Colonic mucosa (tissue), 4 donors: ENCODE measurements around the gene TADA3. TPM values are rescaled to one million over a fixed set of nuclear protein-coding genes. Genes with fewer than 3 reads are reported as not detected.

ENCODE experiments used
- DNase-seq: peaks from one replicate; pipeline ENCODE4 v3.0.0-alpha.2; 2020
- H3K27ac ChIP-seq: fragments of 200-600 bp; one replicate; pipeline ENCODE4 v1.8.0; 2021
- H3K27me3 ChIP-seq: fragments of 200-600 bp; one replicate; pipeline ENCODE4 v1.8.0; 2021
- H3K36me3 ChIP-seq: fragments of 200-600 bp; one replicate; pipeline ENCODE4 v1.8.0; 2021
- H3K4me1 ChIP-seq: fragments of 200-600 bp; one replicate; pipeline ENCODE4 v1.8.0; 2021; ENCODE audit warnings: mild to moderate bottlenecking
- H3K4me3 ChIP-seq: fragments of 200-600 bp; one replicate; pipeline ENCODE4 v1.8.0; 2021
- H3K9ac ChIP-seq, 2 donors: one replicate each; pipeline ENCODE4 v1.7.0; 2013; ENCODE audit warnings: control low read depth in 2 of 2, low read depth in 2 of 2, low read length in 2 of 2
- H3K9me3 ChIP-seq: fragments of 200-600 bp; one replicate; pipeline ENCODE4 v1.8.0; 2021
- CTCF ChIP-seq: fragments of 200-600 bp; IDR thresholded peaks from one replicate; pipeline ENCODE4 v1.8.0; 2022; ENCODE audit warnings: antibody characterized with exemption, mild to moderate bottlenecking
- intact Hi-C: fragments of 100-400 bp; cut with DNase I; formaldehyde crosslinking; loops from one replicate; pipeline ENCODE4 v1.14.1; 2022
- total RNA-seq, 2 donors: library from RNA; stranded (reverse); fragmentation: NEBNext Ultra II Directional in 1 of 2; extraction: Animal tissue kit (Norgen Biotek cat#: 25700) in 1 of 2; gene quantifications; one replicate each; pipeline ENCODE4 v1.2.1, GENCODE V29; 2021
- donor health status: healthy.
- donor health status: DM: no; HTN: no; CAD: no.
- donor health status: DM: no; HTN: no; CAD: no.

TADA3 gene
- total RNA-seq, 2 donors from 2014 or later = 60.1 to 66.4 TPM

GRCh38 chr3:9765865-9766264 is 26.4 kb downstream of the TADA3 start:
- Histone ChIP-seq H3K4me3 (no peak overlapping the region), H3K27me3 (no peaks in the 10 kb centered on the region), H3K9ac (no peak overlapping the region), H3K27ac (no peak overlapping the region), H3K4me1 (peaks cover 5% of the 10 kb centered on the region), H3K9me3 (no peaks in the 10 kb centered on the region), H3K36me3 (no peaks in the 10 kb centered on the region)
- intact Hi-C loops = no loop called here
- no peak for DNase-seq
- TF ChIP-seq CTCF = no peak

DNA sequence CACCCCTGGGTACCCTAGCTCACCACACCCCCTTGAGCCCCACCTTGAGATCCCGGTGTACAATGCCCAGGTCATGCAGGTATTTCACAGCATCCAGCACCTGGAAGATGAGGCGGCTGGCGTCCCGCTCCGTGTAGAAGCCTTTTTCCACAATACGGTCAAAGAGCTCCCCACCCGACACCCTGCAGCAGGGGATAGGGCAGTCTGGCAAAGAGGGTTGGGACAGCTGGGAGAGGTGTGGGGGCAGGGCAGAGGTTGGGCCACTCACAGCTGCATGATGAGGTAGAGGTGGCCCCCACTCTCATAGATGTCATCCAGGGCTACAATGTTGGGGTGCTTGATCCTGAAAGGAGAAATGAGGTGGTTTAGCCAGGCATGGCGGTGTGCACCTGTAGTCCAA is 29.4 kb downstream of the TADA3 start:
- H3K9ac ChIP-seq = no peak overlapping the region
- intact Hi-C loops = no loop called here
- no peaks in the 10 kb centered on the region for H3K27me3 ChIP-seq
- H3K36me3 ChIP-seq = no peaks in the 10 kb centered on the region
- no peaks in the 10 kb centered on the region for H3K4me1 ChIP-seq
- H3K27ac ChIP-seq = no peak overlapping the region
- no peaks in the 10 kb centered on the region for H3K9me3 ChIP-seq
- TF ChIP-seq CTCF = no peak
- no peak for DNase-seq
- H3K4me3 ChIP-seq = no peak overlapping the region

- Histone ChIP-seq H3K4me3 (no peak overlapping the region), H3K9me3 (no peaks in the 10 kb centered on the region), H3K36me3 (peaks cover under 1% of the 10 kb centered on the region), H3K27me3 (no peaks in the 10 kb centered on the region), H3K27ac (no peak overlapping the region), H3K4me1 (no peaks in the 10 kb centered on the region), H3K9ac (no peak overlapping the region)
- TF ChIP-seq CTCF = no peak
- intact Hi-C loops = no loop called here
- no peak for DNase-seq
Measured at GRCh38 chr3:9761919-9762318, 30.4 kb downstream of the TADA3 start.

DNA sequence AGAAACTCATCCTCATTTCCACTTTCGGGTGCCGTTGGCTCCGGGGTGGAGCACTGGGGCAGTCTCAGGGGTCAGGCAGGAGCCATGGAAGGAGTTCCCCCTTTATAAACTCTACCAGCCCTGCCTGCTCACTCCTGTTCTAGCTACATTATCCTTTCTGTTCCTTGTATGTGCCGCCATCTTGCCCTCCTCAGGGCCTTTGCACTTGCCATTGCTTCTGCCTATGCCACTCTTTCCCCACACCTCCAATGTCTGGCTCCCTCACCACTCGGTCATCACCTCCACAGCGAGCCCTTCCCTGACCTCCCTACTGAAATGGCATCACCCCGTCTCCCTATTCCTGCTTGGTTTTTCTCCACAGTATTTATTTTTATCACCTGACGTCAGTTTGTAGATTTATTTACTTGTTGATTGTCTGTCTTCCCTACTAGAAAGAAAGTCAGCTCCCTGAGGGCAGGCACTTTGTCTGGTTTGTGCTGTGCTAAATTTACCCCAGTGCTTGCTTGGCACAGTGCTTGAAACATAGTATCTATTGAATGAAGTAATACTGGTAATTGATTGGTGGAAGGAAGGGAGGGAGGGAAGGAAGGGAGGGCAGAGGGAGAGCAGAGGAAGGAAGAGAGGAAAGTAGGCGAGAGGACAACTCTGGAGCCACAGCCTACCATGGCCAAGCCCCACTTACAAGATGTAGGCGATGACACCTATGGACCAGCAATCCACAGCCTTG is 31.3 kb downstream of the TADA3 start:
- H3K9ac ChIP-seq = no peak overlapping the region
- no peak for DNase-seq
- intact Hi-C loops = no loop called here
- TF ChIP-seq CTCF = no peak
- no peaks in the 10 kb centered on the region for H3K4me1 ChIP-seq
- no peak overlapping the region for H3K4me3 ChIP-seq
- H3K27ac ChIP-seq = no peak overlapping the region
- H3K9me3 ChIP-seq = no peaks in the 10 kb centered on the region
- H3K27me3 ChIP-seq = no peaks in the 10 kb centered on the region
- peaks cover 8% of the 10 kb centered on the region for H3K36me3 ChIP-seq

GRCh38 chr3:9757427-9757826 is 34.8 kb downstream of the TADA3 start:
- no peak for DNase-seq
- H3K4me1 ChIP-seq = no peaks in the 10 kb centered on the region
- no peak overlapping the region for H3K9ac ChIP-seq
- H3K36me3 ChIP-seq = peaks cover 8% of the 10 kb centered on the region
- H3K27me3 ChIP-seq = no peaks in the 10 kb centered on the region
- no peak overlapping the region for H3K4me3 ChIP-seq
- intact Hi-C loops = no loop called here
- H3K9me3 ChIP-seq = no peaks in the 10 kb centered on the region
- TF ChIP-seq CTCF = no peak
- H3K27ac ChIP-seq = no peak overlapping the region
